Glutamatergic neuron (in vitro differentiated cells): ENCODE measurements around the gene GRK4. TPM values are rescaled to one million over a fixed set of nuclear protein-coding genes. Genes with fewer than 3 reads are reported as not detected.

Source experiments
- DNase-seq: peaks from one replicate; pipeline ENCODE4 v3.0.0; 2022
- H3K27ac Mint-ChIP-seq: one replicate; pipeline ENCODE4 v1.8.0; 2020; ENCODE audit warnings: mild to moderate bottlenecking, mixed read lengths, inconsistent platforms; ENCODE audit not compliant: unreplicated experiment
- H3K27me3 Mint-ChIP-seq: one replicate; pipeline ENCODE4 v1.8.0; 2020; ENCODE audit warnings: mild to moderate bottlenecking, moderate library complexity, mixed read lengths, inconsistent platforms; ENCODE audit not compliant: unreplicated experiment
- H3K36me3 Mint-ChIP-seq: one replicate; pipeline ENCODE4 v1.8.0; 2020; ENCODE audit warnings: mild to moderate bottlenecking, mixed read lengths, inconsistent platforms; ENCODE audit not compliant: unreplicated experiment
- H3K4me1 Mint-ChIP-seq: one replicate; pipeline ENCODE4 v1.8.0; 2020; ENCODE audit warnings: mild to moderate bottlenecking, low read depth, mixed read lengths, inconsistent platforms; ENCODE audit not compliant: unreplicated experiment
- H3K4me3 Mint-ChIP-seq: one replicate; pipeline ENCODE4 v1.8.0; 2020; ENCODE audit warnings: mild to moderate bottlenecking, mixed read lengths, inconsistent platforms; ENCODE audit not compliant: unreplicated experiment
- H3K9me3 Mint-ChIP-seq: one replicate; pipeline ENCODE4 v1.8.0; 2020; ENCODE audit warnings: mild to moderate bottlenecking, moderate library complexity, mixed read lengths, inconsistent platforms; ENCODE audit not compliant: unreplicated experiment
- total RNA-seq: library from RNA; stranded (reverse); fragmentation: NEBNext Ultra II Directional; extraction: Animal tissue kit (Norgen Biotek cat#: 25700); gene quantifications from one replicate; pipeline ENCODE4 v1.2.1, GENCODE V29; 2021; ENCODE audit not compliant: unreplicated experiment
- TF ChIP-seq, protein P1 (sequence below): fragments of 200-600 bp; sonication (generic); IDR thresholded peaks from one replicate; pipeline ENCODE4 v1.5.0; 2021; ENCODE audit not compliant: partially characterized antibody, unreplicated experiment

GRK4 gene
- total RNA-seq, 1 donor from 2014 or later: 34.5 TPM

DNA sequence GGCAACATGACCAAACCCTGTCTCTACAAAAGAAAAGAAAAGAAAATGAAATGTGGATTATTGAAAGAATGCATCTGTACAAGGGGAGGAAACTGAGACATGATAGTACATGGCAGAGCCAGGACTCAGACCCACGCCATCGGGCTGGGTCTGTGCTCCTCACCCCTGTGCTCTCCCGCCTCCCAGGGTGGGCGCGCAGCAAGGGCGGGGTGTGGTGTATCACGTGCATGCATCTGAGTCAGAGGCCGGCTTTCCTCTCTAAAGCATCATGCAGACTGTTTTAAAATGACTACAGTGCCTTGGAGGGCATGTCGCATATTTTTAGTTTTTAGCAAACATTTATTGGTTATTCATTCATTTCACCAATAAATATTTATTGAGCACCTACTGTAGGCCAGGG lies 63.2 kb downstream of the GRK4 start:
- H3K4me3 Mint-ChIP-seq: no peak overlapping the region
- no peak overlapping the region for H3K27ac Mint-ChIP-seq
- no peak for DNase-seq
- H3K9me3 Mint-ChIP-seq: peaks cover 8% of the 10 kb centered on the region
- H3K4me1 Mint-ChIP-seq: peaks cover 7% of the 10 kb centered on the region
- peaks cover 2% of the 10 kb centered on the region for H3K27me3 Mint-ChIP-seq
- H3K36me3 Mint-ChIP-seq: peaks cover 10% of the 10 kb centered on the region
- TF ChIP-seq, protein P1, sequence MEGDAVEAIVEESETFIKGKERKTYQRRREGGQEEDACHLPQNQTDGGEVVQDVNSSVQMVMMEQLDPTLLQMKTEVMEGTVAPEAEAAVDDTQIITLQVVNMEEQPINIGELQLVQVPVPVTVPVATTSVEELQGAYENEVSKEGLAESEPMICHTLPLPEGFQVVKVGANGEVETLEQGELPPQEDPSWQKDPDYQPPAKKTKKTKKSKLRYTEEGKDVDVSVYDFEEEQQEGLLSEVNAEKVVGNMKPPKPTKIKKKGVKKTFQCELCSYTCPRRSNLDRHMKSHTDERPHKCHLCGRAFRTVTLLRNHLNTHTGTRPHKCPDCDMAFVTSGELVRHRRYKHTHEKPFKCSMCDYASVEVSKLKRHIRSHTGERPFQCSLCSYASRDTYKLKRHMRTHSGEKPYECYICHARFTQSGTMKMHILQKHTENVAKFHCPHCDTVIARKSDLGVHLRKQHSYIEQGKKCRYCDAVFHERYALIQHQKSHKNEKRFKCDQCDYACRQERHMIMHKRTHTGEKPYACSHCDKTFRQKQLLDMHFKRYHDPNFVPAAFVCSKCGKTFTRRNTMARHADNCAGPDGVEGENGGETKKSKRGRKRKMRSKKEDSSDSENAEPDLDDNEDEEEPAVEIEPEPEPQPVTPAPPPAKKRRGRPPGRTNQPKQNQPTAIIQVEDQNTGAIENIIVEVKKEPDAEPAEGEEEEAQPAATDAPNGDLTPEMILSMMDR: no peak

DNA sequence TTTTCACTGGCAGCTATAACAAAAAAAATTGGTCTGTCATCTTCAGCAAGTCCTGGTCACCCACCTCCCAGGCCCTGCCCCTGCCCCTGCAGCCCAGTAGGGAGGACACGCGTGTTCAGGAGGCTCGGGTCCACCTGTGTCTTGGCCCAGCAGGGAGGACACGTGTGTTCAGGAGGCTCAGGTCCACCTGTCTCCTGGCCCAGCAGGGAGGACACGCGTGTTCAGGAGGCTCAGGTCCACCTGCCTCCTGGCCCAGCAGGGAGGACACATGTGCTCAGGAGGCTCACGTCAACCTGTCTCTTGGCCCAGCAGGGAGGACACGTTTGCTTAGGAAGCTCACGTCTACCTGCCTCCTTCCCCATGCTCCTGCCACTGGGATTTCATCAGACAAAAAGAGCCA lies 66.1 kb downstream of the GRK4 start:
- no peaks in the 10 kb centered on the region for H3K36me3 Mint-ChIP-seq
- H3K27me3 Mint-ChIP-seq: peaks cover 3% of the 10 kb centered on the region
- no peak for DNase-seq
- H3K9me3 Mint-ChIP-seq: peaks cover 1% of the 10 kb centered on the region
- H3K4me3 Mint-ChIP-seq: no peak overlapping the region
- no peak overlapping the region for H3K27ac Mint-ChIP-seq
- TF ChIP-seq, protein P1: no peak
- H3K4me1 Mint-ChIP-seq: peaks cover 23% of the 10 kb centered on the region

DNA sequence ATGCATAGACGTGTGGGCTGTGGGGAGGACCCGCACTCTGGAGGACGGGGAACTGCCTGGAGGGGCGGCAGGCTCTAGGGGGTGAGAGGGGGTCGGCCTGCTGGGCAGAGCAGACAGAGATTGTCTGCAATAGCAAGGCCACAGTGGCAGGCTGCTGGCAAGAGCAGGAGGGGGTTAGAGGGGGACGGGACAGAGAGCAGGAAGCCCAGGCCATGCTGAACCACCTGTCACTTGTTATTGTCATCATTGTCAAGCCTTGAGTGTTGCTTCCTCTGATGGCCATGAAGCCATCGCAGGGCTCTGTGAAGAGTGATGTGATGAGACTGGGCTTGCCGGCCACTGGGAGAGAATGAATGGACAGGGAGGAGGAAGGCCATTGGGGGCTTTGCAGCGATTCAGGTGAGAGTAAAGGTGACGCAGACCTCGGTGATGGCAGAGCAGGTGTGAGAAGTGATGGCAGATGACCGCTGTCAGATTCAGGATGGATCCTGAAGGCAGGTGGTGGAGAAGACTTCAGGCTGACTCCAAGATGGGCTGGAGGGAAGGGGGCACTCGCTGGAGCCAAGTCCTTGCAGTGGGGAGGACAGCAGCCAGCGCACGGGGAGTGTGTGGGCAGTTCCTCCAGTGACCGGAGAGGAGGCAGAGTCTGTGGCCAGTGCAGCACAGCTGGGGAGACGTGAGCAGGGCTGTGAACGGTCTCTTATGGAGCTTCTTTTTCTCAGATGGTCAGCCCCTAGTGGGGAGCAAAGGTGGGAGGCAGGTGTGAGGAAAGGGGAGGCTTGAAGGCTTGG lies 67.4 kb downstream of the GRK4 start:
- Mint-ChIP-seq H3K4me3 (no peak overlapping the region), H3K36me3 (no peaks in the 10 kb centered on the region), H3K27ac (no peak overlapping the region), H3K27me3 (peaks cover 4% of the 10 kb centered on the region), H3K4me1 (peaks cover 23% of the 10 kb centered on the region), H3K9me3 (peaks cover 1% of the 10 kb centered on the region)
- TF ChIP-seq, protein P1: no peak
- no peak for DNase-seq

DNA sequence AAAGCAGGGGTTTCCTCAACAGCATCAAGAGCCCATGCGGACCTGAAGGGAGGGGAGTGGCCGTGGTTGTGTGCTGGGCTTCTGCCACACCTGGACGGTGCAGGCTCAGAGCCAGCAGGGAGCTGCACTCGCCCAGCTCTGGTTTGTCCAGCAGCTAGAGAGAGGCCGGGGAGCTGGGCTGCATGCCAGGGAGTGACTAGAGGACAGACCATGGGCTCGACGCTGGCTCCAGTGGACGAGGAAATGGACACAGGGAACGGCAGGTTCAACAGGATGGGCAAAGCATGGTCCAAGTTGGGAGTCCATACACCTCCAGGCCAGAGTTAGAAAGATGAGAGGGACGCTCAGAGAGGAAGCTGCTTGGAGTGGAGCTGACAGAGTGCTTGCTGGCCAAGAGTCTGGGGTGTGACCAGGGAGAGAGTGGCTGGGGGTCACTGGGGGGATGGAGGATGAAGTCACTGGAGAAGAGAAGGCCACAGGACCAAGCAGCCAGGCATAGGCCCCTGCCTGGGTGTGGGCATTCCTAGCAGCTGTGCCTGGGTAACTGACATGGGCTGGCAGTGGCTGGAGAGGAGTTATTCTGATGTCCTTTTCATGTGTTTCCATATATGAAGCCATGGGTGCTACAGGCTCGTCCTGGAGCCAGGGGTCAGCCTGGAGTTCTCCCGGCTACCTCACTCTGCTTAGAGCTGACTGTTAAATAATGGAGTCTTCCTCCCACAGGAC lies 68.1 kb downstream of the GRK4 start:
- H3K36me3 Mint-ChIP-seq: no peaks in the 10 kb centered on the region
- peaks cover 5% of the 10 kb centered on the region for H3K27me3 Mint-ChIP-seq
- no peak for DNase-seq
- H3K27ac Mint-ChIP-seq: peak overlapping the region; percentile 89
- peaks cover 1% of the 10 kb centered on the region for H3K9me3 Mint-ChIP-seq
- H3K4me3 Mint-ChIP-seq: no peak overlapping the region
- H3K4me1 Mint-ChIP-seq: peaks cover 23% of the 10 kb centered on the region
- TF ChIP-seq, protein P1: no peak

DNA sequence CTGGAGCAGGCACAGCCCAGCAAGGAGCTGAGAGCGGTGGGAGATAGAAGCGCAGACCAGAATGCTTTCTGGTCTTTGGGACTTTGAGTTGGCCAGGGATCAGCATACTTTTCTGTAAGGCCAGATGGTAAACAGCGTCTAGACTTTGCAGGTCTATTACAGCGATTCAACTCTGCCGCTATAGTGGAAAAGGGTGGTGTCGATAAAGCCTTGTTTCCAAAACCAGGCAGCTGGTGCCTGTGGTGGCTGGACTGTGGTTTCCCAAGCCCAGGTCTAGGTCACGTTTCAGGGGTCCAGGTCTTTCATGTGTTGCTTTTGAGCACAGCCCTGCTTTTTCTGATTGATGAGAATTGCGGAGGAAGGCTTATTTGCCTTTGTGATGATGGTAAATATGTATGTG lies 70.9 kb downstream of the GRK4 start:
- H3K36me3 Mint-ChIP-seq: no peaks in the 10 kb centered on the region

More for the DNA sequence above, 70.9 kb downstream of the GRK4 start:
- Mint-ChIP-seq H3K9me3 (peaks cover 1% of the 10 kb centered on the region), H3K4me1 (peaks cover 27% of the 10 kb centered on the region), H3K27ac (peak overlapping the region; percentile 73), H3K4me3 (no peak overlapping the region), H3K27me3 (peaks cover 3% of the 10 kb centered on the region)
- DNase-seq: no peak
- TF ChIP-seq, protein P1: no peak
